ENCODE results near the gene RIPPLY3. TPM values are rescaled to one million over a fixed set of nuclear protein-coding genes. Genes with fewer than 3 reads are reported as not detected.

The RIPPLY3 gene
- polyA plus RNA-seq, 1 donor (not counting 4 experiments of a cell fraction or from before 2014, with no cell fraction given): 0.05 TPM

DNA sequence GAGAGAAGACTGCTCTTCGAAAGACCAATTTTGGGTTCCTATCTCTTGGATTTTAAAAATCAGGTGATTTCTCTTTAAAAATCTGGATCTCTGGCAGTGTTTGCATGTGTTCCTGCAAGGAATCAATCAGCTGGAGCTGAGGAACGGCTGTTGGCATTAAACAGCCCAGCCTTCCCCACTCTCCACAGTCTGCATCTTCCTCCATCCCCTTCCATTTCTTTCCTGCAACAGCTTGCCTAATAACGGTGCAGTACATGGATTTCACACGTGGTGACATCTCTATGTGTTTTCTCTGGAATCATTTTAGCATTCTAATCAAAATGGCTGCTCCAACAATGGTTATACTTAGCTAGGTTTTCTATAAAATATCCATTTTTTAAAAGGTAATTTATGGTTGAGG, 20.0 kb downstream of the RIPPLY3 start:
- no peak overlapping the region for H2AFZ ChIP-seq (ENCODE audit: control insufficient read depth, low read length)

DNA sequence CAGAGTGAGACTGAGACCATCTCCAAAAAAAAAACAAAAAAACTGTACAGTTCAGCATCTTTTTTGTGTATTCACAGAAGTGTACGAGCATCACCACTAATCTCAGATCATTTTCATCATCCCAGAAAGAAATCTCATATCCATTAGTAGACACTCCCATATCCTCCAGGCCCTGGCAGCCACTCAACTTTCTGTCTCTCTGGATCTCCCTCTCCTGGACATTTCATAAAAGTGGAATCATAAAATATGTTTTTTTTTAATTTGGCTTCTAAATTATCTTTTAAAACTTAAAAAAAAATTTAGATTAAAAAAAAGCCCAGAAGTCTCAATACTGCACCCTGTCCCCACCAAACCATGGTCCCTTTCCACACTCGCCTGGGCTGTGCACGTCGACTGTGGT, 22.1 kb downstream of the RIPPLY3 start:
- Histone ChIP-seq H3K36me3 (ENCODE audit: control insufficient read depth in 2 of 2, extremely low read depth in 1 of 2, insufficient read depth in 2 of 2, low read length in 2 of 2) (no peaks in the 10 kb centered on the region), H3K9me3 (ENCODE audit: control insufficient read depth, low read depth, low read length) (no peaks in the 10 kb centered on the region), H3K9me1 (ENCODE audit: control insufficient read depth, extremely low read depth, insufficient read depth, low read length) (no peaks in the 10 kb centered on the region), H3K4me2 (ENCODE audit: control insufficient read depth, extremely low read depth, insufficient read depth, low read depth, low read length) (no peak overlapping the region), H4K20me1 (ENCODE audit: control insufficient read depth, extremely low read depth, insufficient read depth, low read length) (no peaks in the 10 kb centered on the region), H3K9ac (ENCODE audit: control insufficient read depth, extremely low read depth, insufficient read depth, low read length) (no peak overlapping the region), H3K27me3 (ENCODE audit: control insufficient read depth, extremely low read depth, insufficient read depth, low read length) (no peaks in the 10 kb centered on the region), H3K4me1 (ENCODE audit: control insufficient read depth, extremely low read depth, insufficient read depth, low read length) (no peaks in the 10 kb centered on the region), H3K27ac (ENCODE audit: control insufficient read depth, insufficient read depth, low read length) (no peak overlapping the region), H2AFZ (ENCODE audit: control insufficient read depth, low read length) (no peak overlapping the region), H3K4me3 (ENCODE audit: control insufficient read depth in 2 of 3, extremely low read depth in 1 of 3, insufficient read depth in 2 of 3, low read depth in 1 of 3, low read length in 3 of 3) (no peak overlapping the region), H3K79me2 (ENCODE audit: control insufficient read depth, insufficient read depth, low read length) (no peaks in the 10 kb centered on the region)
- DNase-seq (ENCODE audit: low read depth, low spot score) (no peak), FAIRE-seq (no peak)
- no peak for TF ChIP-seq EZH2 (IDR thresholded peaks at IDR 0.05; ENCODE audit: low read length)
- TF ChIP-seq, protein P1, sequence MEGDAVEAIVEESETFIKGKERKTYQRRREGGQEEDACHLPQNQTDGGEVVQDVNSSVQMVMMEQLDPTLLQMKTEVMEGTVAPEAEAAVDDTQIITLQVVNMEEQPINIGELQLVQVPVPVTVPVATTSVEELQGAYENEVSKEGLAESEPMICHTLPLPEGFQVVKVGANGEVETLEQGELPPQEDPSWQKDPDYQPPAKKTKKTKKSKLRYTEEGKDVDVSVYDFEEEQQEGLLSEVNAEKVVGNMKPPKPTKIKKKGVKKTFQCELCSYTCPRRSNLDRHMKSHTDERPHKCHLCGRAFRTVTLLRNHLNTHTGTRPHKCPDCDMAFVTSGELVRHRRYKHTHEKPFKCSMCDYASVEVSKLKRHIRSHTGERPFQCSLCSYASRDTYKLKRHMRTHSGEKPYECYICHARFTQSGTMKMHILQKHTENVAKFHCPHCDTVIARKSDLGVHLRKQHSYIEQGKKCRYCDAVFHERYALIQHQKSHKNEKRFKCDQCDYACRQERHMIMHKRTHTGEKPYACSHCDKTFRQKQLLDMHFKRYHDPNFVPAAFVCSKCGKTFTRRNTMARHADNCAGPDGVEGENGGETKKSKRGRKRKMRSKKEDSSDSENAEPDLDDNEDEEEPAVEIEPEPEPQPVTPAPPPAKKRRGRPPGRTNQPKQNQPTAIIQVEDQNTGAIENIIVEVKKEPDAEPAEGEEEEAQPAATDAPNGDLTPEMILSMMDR (optimal IDR thresholded peaks at IDR 0.05 in 1 of 3, IDR thresholded peaks at IDR 0.05 in 1 of 3, conservative IDR thresholded peaks at IDR 0.05 in 1 of 3; ENCODE audit: extremely low read depth in 1 of 3, insufficient read depth in 2 of 3, low read length in 3 of 3): peak in 1 of 3 experiments; percentile 3
- dilution Hi-C loops (cut with MboI; ENCODE audit: extremely low pct_ligation_motif_present, low sequenced_read_pairs): no loop called here

More for the DNA sequence above, 20.0 kb downstream of the RIPPLY3 start:
- Histone ChIP-seq H3K9me3 (ENCODE audit: control insufficient read depth, low read depth, low read length) (no peaks in the 10 kb centered on the region), H3K4me3 (ENCODE audit: control insufficient read depth in 2 of 3, extremely low read depth in 1 of 3, insufficient read depth in 2 of 3, low read depth in 1 of 3, low read length in 3 of 3) (no peak overlapping the region), H3K9me1 (ENCODE audit: control insufficient read depth, extremely low read depth, insufficient read depth, low read length) (no peaks in the 10 kb centered on the region), H3K36me3 (ENCODE audit: control insufficient read depth in 2 of 2, extremely low read depth in 1 of 2, insufficient read depth in 2 of 2, low read length in 2 of 2) (no peaks in the 10 kb centered on the region), H4K20me1 (ENCODE audit: control insufficient read depth, extremely low read depth, insufficient read depth, low read length) (no peaks in the 10 kb centered on the region), H3K79me2 (ENCODE audit: control insufficient read depth, insufficient read depth, low read length) (no peaks in the 10 kb centered on the region), H3K4me2 (ENCODE audit: control insufficient read depth, extremely low read depth, insufficient read depth, low read depth, low read length) (no peak overlapping the region), H3K27ac (ENCODE audit: control insufficient read depth, insufficient read depth, low read length) (no peak overlapping the region), H3K27me3 (ENCODE audit: control insufficient read depth, extremely low read depth, insufficient read depth, low read length) (no peaks in the 10 kb centered on the region), H3K9ac (ENCODE audit: control insufficient read depth, extremely low read depth, insufficient read depth, low read length) (no peak overlapping the region), H3K4me1 (ENCODE audit: control insufficient read depth, extremely low read depth, insufficient read depth, low read length) (no peaks in the 10 kb centered on the region)
- DNase-seq (ENCODE audit: low read depth, low spot score): no peak
- no peak for FAIRE-seq
- no peak for TF ChIP-seq EZH2 (IDR thresholded peaks at IDR 0.05; ENCODE audit: low read length)
- TF ChIP-seq, protein P1 (optimal IDR thresholded peaks at IDR 0.05 in 1 of 3, IDR thresholded peaks at IDR 0.05 in 1 of 3, conservative IDR thresholded peaks at IDR 0.05 in 1 of 3; ENCODE audit: extremely low read depth in 1 of 3, insufficient read depth in 2 of 3, low read length in 3 of 3): no peak
- dilution Hi-C loops (cut with MboI; ENCODE audit: extremely low pct_ligation_motif_present, low sequenced_read_pairs): no loop called here

Measured in keratinocyte (primary cell).